Breast epithelium (tissue), 4 donors: ENCODE measurements around the gene CLDN7. TPM values are rescaled to one million over a fixed set of nuclear protein-coding genes. Genes with fewer than 3 reads are reported as not detected.
A peak's percentile ranks its signal among the peaks of the same experiment; 100 is the strongest.

Experiments
- DNase-seq, 2 donors: peaks; one replicate each; pipeline ENCODE4 v3.0.0-alpha.2; 2019; ENCODE audit warnings: low spot score in 2 of 2
- H3K27ac ChIP-seq, 2 donors: fragments of 200-600 bp; sonication (generic) in 1 of 2; one replicate each; pipeline ENCODE4 v1.5.1; 2016 to 2019; ENCODE audit warnings: mild to moderate bottlenecking in 1 of 2
- H3K27me3 ChIP-seq, 2 donors: fragments of 200-600 bp; sonication (generic) in 1 of 2; one replicate each; pipeline versions ENCODE4 v1.5.1 to v1.6.0; 2017 to 2019; ENCODE audit warnings: control low read depth in 1 of 2, mild to moderate bottlenecking in 1 of 2
- H3K36me3 ChIP-seq: fragments of 200-600 bp; one replicate; pipeline ENCODE4 v1.5.1; 2019
- H3K4me1 ChIP-seq, 2 donors: fragments of 200-600 bp; sonication (generic); one replicate each; pipeline ENCODE4 v1.5.1; 2016 to 2019; ENCODE audit warnings: control low read depth in 1 of 2
- H3K4me3 ChIP-seq, 3 donors: fragments of 200-600 bp; sonication (generic); 1 replicate in 2 of 3; 2 replicates in 1 of 3; pipeline ENCODE4 v1.5.1; 2016 to 2019; ENCODE audit warnings: mild to moderate bottlenecking in 3 of 3, moderate library complexity in 2 of 3
- H3K9me3 ChIP-seq, 2 donors: fragments of 200-600 bp; sonication (generic) in 1 of 2; one replicate each; pipeline ENCODE4 v1.5.1; 2016 to 2019; ENCODE audit warnings: control low read depth in 1 of 2
- POLR2A ChIP-seq: fragments of 450-650 bp; IDR thresholded peaks from one replicate; pipeline ENCODE4 v1.6.1; 2016; ENCODE audit warnings: antibody characterized with exemption, mild to moderate bottlenecking, moderate library complexity
- POLR2AphosphoS5 ChIP-seq, 3 donors: sonication (generic); formaldehyde crosslinking; IDR thresholded peaks; one replicate each; pipeline ENCODE4 v1.6.1; 2017; ENCODE audit warnings: antibody characterized with exemption in 3 of 3
- intact Hi-C: fragments of 100-400 bp; cut with DNase I; formaldehyde crosslinking; loops from one replicate; pipeline ENCODE4 v1.15.1; 2023; ENCODE audit warnings: low total_unique reads
- total RNA-seq, 3 donors: library from RNA; depleted of rRNA; stranded (reverse); fragments of >200 nt; gene quantifications; one replicate each; pipeline ENCODE4 v1.1.0, GENCODE V29; 2016
- TF ChIP-seq, protein P1 (sequence below), 3 donors: fragments of 450-650 bp; IDR thresholded peaks; one replicate each; pipeline ENCODE4 v1.5.1; 2016 to 2017; ENCODE audit warnings: antibody characterized with exemption in 3 of 3, mild to moderate bottlenecking in 3 of 3, moderate library complexity in 3 of 3

CLDN7 gene
- total RNA-seq, 3 donors from 2014 or later = 5.4 to 95.9 (median 60.0) TPM

DNA sequence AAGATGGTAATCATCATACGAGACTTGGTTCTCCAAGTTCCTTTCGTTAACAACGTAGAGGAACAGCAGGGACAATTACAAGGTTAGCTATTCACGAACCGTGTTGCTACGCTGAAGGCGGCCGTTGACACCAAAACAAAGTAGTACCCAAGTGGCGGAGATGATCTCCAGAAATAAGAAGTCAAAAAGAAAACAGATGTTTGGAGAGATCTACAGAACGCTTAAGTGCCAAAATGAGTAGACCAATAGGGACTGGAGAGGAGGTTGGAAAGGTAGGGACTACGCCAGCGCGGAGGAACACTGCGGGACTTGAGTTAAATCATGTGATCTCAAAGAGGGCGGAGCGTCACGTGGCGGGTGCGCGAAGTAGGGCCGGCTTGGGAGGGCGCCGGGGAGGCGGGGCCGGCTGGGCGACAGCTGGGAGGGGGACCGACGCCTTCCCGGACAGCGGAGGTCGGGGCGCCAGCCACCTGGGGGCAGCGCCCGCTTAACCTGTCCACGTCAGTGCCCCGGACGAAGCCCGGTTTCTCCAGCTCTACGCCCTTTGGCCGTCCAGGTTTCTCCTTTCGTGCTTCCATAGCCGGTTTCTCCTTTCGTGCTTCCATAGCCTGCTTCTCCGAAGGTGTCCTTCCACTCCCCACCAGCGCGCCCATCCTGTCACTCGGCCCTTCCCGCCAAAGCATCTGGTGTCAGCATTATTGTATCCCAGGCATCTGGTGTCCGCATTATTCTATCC, 19.4 kb downstream of the CLDN7 start:
- peak; percentile 97 to 99 (median 98) for TF ChIP-seq POLR2AphosphoS5 (IDR thresholded peaks at IDR 0.05)
- TF ChIP-seq, protein P1, sequence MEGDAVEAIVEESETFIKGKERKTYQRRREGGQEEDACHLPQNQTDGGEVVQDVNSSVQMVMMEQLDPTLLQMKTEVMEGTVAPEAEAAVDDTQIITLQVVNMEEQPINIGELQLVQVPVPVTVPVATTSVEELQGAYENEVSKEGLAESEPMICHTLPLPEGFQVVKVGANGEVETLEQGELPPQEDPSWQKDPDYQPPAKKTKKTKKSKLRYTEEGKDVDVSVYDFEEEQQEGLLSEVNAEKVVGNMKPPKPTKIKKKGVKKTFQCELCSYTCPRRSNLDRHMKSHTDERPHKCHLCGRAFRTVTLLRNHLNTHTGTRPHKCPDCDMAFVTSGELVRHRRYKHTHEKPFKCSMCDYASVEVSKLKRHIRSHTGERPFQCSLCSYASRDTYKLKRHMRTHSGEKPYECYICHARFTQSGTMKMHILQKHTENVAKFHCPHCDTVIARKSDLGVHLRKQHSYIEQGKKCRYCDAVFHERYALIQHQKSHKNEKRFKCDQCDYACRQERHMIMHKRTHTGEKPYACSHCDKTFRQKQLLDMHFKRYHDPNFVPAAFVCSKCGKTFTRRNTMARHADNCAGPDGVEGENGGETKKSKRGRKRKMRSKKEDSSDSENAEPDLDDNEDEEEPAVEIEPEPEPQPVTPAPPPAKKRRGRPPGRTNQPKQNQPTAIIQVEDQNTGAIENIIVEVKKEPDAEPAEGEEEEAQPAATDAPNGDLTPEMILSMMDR (IDR thresholded peaks at IDR 0.05) = no peak
- TF ChIP-seq POLR2A = peak; percentile 49

DNA sequence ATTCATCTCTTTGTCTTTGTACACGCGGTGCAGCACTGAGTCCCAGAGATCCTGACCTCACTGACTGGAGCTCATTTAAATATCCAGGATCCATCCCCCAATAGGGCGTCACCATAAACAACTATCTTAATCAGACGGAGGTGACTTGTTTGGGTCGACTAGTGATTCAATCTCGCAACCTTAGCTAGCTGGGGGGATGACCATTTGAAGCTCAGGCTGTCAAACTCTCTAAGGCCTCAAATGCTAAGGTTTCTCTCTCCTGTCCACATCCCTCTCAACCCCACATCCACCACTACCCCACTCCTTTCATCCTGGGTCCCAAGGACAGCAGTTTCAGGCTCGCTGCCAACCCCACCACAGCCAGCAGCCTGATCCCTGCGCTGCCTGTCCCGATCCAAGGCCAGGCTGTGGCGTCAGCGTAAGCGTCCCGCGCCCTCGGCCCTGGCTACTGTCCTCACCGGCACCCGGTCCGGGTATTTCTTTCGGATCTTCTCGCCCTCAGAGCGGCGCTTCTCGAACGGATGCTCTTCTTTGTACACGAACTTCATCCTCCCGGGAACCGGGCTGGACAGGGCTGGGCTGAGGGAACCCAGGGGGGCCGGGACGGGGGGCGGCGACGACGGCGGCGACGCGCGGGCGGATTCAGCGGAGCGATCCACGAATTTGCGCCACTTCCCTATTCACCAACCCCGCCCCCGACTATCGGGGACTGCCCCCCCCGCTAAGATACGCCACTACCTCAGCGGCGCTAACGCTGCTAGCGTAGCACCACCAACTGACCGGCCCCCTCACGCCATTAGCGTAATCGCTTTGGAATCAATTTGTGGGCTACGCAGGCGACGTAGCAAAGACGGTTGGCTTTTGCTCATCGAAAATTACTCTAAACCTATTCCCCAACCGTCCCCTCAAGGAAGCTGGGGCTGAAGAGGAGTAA, 20.2 kb downstream of the CLDN7 start, which contains the start of gene GABARAP:
GABARAP (minus strand) TSS at position 667 of the 934 bp plus-strand sequence; CDS start at position 548, 119 bp downstream.
- H3K9me3 ChIP-seq = no peaks in the 10 kb centered on the region
- peak; percentile 77 to 90 (median 78) for TF ChIP-seq POLR2AphosphoS5 (IDR thresholded peaks at IDR 0.05)
- TF ChIP-seq, protein P1 (IDR thresholded peaks at IDR 0.05) = peak in 2 of 3 donors; percentile 9 to 23
- TF ChIP-seq POLR2A = peak; percentile 87
- peak; percentile 95 to 97 for DNase-seq
- H3K36me3 ChIP-seq = no peaks in the 10 kb centered on the region
- intact Hi-C loops = no loop called here
- H3K27ac ChIP-seq = peak within 1 kb of the TSS; percentile 99 to 100
- H3K4me1 ChIP-seq = peaks cover 4 to 17% of the 10 kb centered on the region in 2 donors
- H3K4me3 ChIP-seq = peak within 1 kb of the TSS; percentile 85 to 89 (median 85)
- H3K27me3 ChIP-seq = no peaks in the 10 kb centered on the region

More for the DNA sequence above, 19.4 kb downstream of the CLDN7 start:
- Histone ChIP-seq H3K27me3 (no peaks in the 10 kb centered on the region), H3K4me3 (peak overlapping the region; percentile 85 to 89 (median 85)), H3K36me3 (no peaks in the 10 kb centered on the region), H3K27ac (peak overlapping the region; percentile 99 to 100), H3K4me1 (peaks cover 4 to 17% of the 10 kb centered on the region in 2 donors), H3K9me3 (no peaks in the 10 kb centered on the region)
- DNase-seq = peak; percentile 94 to 97
- intact Hi-C loops = no loop called here

DNA sequence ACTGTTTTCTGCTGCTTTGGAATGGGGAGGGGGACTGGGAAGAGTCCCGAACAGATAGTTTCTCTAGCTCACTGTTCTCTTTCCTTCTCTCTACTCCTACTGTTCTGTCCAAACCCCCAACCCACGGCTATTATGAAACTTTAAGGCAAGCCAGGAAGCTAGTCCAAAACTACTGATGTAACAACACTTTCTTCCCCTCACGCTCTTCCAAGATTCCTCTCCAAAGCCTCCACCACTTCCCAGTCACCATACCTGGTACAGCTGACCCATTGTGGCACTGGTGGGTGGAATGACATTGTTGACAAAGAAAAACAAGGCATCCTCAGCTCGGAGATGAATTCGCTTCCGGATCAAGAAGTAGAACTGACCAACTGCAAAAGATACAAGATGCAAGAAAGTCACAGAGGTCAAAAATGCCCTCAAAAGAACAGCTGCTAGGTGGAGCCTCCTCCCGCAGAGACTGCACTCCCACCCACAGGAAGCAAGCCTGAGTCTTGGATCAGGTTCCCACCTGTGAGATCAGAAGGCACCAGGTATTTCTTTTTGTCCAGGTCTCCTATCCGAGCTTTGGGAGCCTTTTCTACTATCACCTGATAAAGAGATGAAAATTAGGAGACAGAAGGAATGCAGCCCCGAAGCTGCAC, 21.1 kb downstream of the CLDN7 start:
- no peak for DNase-seq
- TF ChIP-seq POLR2AphosphoS5 (IDR thresholded peaks at IDR 0.05) = no peak
- no peak for TF ChIP-seq POLR2A
- TF ChIP-seq, protein P1 (IDR thresholded peaks at IDR 0.05) = no peak
- H3K9me3 ChIP-seq = no peaks in the 10 kb centered on the region
- peak overlapping the region; percentile 99 to 100 for H3K27ac ChIP-seq
- intact Hi-C loops = no loop called here
- H3K27me3 ChIP-seq = no peaks in the 10 kb centered on the region
- H3K36me3 ChIP-seq = no peaks in the 10 kb centered on the region
- H3K4me3 ChIP-seq = peak overlapping the region; percentile 85 to 89 (median 85)
- H3K4me1 ChIP-seq = peaks cover 4 to 17% of the 10 kb centered on the region in 2 donors

DNA sequence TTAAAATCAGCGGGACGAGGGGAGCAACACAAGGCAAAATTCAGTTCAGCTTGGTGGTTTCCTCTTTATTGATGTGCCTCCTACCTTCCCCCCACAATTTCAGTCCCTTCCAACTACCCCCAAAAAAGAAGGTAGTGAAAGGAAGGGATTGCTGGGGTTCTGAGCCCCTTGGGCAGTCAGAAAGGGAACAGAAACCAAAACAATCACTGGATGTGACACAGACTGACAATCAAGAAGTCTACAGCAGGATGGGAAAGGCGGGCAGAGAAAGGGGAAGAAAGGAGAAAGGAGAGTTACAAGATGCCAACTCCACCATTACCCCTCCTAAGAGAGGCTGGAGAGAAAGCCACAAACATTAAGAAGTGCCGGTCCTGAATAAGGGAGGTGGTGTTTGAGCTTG, 21.9 kb downstream of the CLDN7 start:
- Histone ChIP-seq H3K9me3 (no peaks in the 10 kb centered on the region), H3K27ac (peak overlapping the region; percentile 99 to 100), H3K36me3 (no peaks in the 10 kb centered on the region), H3K4me1 (peaks cover 4 to 18% of the 10 kb centered on the region in 2 donors), H3K4me3 (peak overlapping the region; percentile 12 to 89 (median 85)), H3K27me3 (no peaks in the 10 kb centered on the region)
- intact Hi-C loops = no loop called here
- no peak for DNase-seq
- TF ChIP-seq POLR2AphosphoS5 (IDR thresholded peaks at IDR 0.05) (no peak), POLR2A (no peak)
- TF ChIP-seq, protein P1 (IDR thresholded peaks at IDR 0.05) = no peak
